DND-41 (cell line): Measurements from ENCODE around the gene KLHL3.

Experiments
- ATAC-seq: fragments of 200-7000 bp; cut with Tn5 transposase; 3 replicates; pipeline ENCODE4 v1.9.1; 2021; ENCODE audit warnings: low read depth; ENCODE audit not compliant: insufficient read depth
- DNase-seq: peaks from one replicate; pipeline ENCODE4 v3.0.0-alpha.2; 2020
- H2AFZ ChIP-seq: 2 replicates; pipeline ENCODE4 v1.6.0; 2012; ENCODE audit warnings: low read depth, low read length
- H3K27ac ChIP-seq: 2 replicates; pipeline ENCODE4 v1.5.1; 2012; ENCODE audit warnings: low read length, inconsistent platforms
- H3K27me3 ChIP-seq: fragments of 200-600 bp; sonication (generic); 2 replicates; pipeline ENCODE4 v1.6.0; 2012; ENCODE audit warnings: low read length, mild to moderate bottlenecking, inconsistent platforms; ENCODE audit not compliant: insufficient read depth, poor library complexity
- H3K36me3 ChIP-seq: 2 replicates; pipeline ENCODE4 v1.5.1; 2012; ENCODE audit warnings: low read length, inconsistent platforms; ENCODE audit not compliant: insufficient read depth
- H3K4me1 ChIP-seq: 2 replicates; pipeline ENCODE4 v1.5.1; 2012; ENCODE audit warnings: mild to moderate bottlenecking, low read length; ENCODE audit not compliant: insufficient read depth
- H3K4me2 ChIP-seq: 2 replicates; pipeline ENCODE4 v1.6.0; 2012; ENCODE audit warnings: mild to moderate bottlenecking, moderate library complexity, low read length, inconsistent platforms; ENCODE audit not compliant: insufficient read depth
- H3K4me3 ChIP-seq, 2 experiments: fragments of 200-600 bp in 1 of 2; shearing (Covaris generic) in 1 of 2; 2 replicates each; pipeline ENCODE4 v1.5.1; 2012 to 2016; ENCODE audit warnings: inconsistent platforms in 2 of 2, low read length in 2 of 2, mild to moderate bottlenecking in 2 of 2, low read depth in 1 of 2, moderate library complexity in 1 of 2
- H3K79me2 ChIP-seq: 2 replicates; pipeline ENCODE4 v1.6.0; 2012; ENCODE audit warnings: low read length, inconsistent platforms; ENCODE audit not compliant: insufficient read depth
- H3K9ac ChIP-seq: 2 replicates; pipeline ENCODE4 v1.6.0; 2012; ENCODE audit warnings: low read depth, mild to moderate bottlenecking, inconsistent platforms, low read length, moderate library complexity
- H3K9me3 ChIP-seq: 2 replicates; pipeline ENCODE4 v1.5.1; 2012; ENCODE audit warnings: low read length, moderate library complexity, mild to moderate bottlenecking, inconsistent platforms; ENCODE audit not compliant: insufficient read depth, severe bottlenecking
- H4K20me1 ChIP-seq: 2 replicates; pipeline ENCODE4 v1.6.0; 2012; ENCODE audit warnings: low read length; ENCODE audit not compliant: insufficient read depth
- CTCF ChIP-seq: IDR thresholded peaks from 2 replicates; pipeline ENCODE4 v1.5.1; 2012; ENCODE audit warnings: borderline replicate concordance, low read length, moderate library complexity, mild to moderate bottlenecking; ENCODE audit not compliant: poor library complexity, severe bottlenecking; ENCODE audit errors: extremely low read depth
- EZH2 ChIP-seq: IDR thresholded peaks from 3 replicates; pipeline ENCODE4 v1.6.1; 2012; ENCODE audit warnings: borderline replicate concordance, low read depth, mild to moderate bottlenecking, moderate library complexity, low read length, inconsistent platforms; ENCODE audit not compliant: severe bottlenecking

KLHL3 gene

GRCh38 chr5:137600721-137601360 lies 135.0 kb downstream of the KLHL3 start:
- no peak for TF ChIP-seq CTCF
- TF ChIP-seq EZH2: no peak
- no peak overlapping the region for H2AFZ ChIP-seq
- no peaks in the 10 kb centered on the region for H3K36me3 ChIP-seq
- H4K20me1 ChIP-seq: no peaks in the 10 kb centered on the region
- no peaks in the 10 kb centered on the region for H3K4me1 ChIP-seq
- H3K4me3 ChIP-seq: no peak overlapping the region
- H3K27ac ChIP-seq: no peak overlapping the region
- no peak overlapping the region for H3K9ac ChIP-seq
- peaks cover 19% of the 10 kb centered on the region for H3K27me3 ChIP-seq
- no peak for ATAC-seq
- no peaks in the 10 kb centered on the region for H3K9me3 ChIP-seq
- H3K79me2 ChIP-seq: no peaks in the 10 kb centered on the region
- H3K4me2 ChIP-seq: no peak overlapping the region
- no peak for DNase-seq

- ATAC-seq (no peak), DNase-seq (no peak)
- no peaks in the 10 kb centered on the region for H4K20me1 ChIP-seq
- no peaks in the 10 kb centered on the region for H3K9me3 ChIP-seq
- no peaks in the 10 kb centered on the region for H3K4me1 ChIP-seq
- H3K79me2 ChIP-seq: no peaks in the 10 kb centered on the region
- H3K27me3 ChIP-seq: peaks cover 6% of the 10 kb centered on the region
- no peak overlapping the region for H3K27ac ChIP-seq
- H3K4me3 ChIP-seq: no peak overlapping the region
- no peak overlapping the region for H3K4me2 ChIP-seq
- H3K36me3 ChIP-seq: no peaks in the 10 kb centered on the region
- H2AFZ ChIP-seq: no peak overlapping the region
- TF ChIP-seq EZH2: no peak
- no peak for TF ChIP-seq CTCF
- no peak overlapping the region for H3K9ac ChIP-seq
These were observed 136.4 kb downstream of the KLHL3 start for GRCh38 chr5:137599457-137599856.

GRCh38 chr5:137598399-137598798 lies 137.5 kb downstream of the KLHL3 start:
- H3K27me3 ChIP-seq: peaks cover 7% of the 10 kb centered on the region
- DNase-seq (no peak), ATAC-seq (no peak)

More at GRCh38 chr5:137598399-137598798, 137.5 kb downstream of the KLHL3 start:
- no peaks in the 10 kb centered on the region for H3K4me1 ChIP-seq
- H3K27ac ChIP-seq: no peak overlapping the region
- no peak overlapping the region for H3K4me2 ChIP-seq
- no peaks in the 10 kb centered on the region for H4K20me1 ChIP-seq
- no peaks in the 10 kb centered on the region for H3K9me3 ChIP-seq
- H3K36me3 ChIP-seq: no peaks in the 10 kb centered on the region
- no peaks in the 10 kb centered on the region for H3K79me2 ChIP-seq
- TF ChIP-seq CTCF: no peak
- no peak for TF ChIP-seq EZH2
- no peak overlapping the region for H2AFZ ChIP-seq
- no peak overlapping the region for H3K9ac ChIP-seq
- H3K4me3 ChIP-seq: no peak overlapping the region
